ENCODE results near the gene RSPH1.

The RSPH1 gene

GRCh38 chr21:42499444-42500112 is 3.6 kb upstream of the RSPH1 start:
- Mint-ChIP-seq H3K9me3 (no peaks in the 10 kb centered on the region), H3K4me1 (ENCODE audit: low read depth in 2 of 2) (peaks cover 18 to 21% of the 10 kb centered on the region in 2 donors), H3K27ac (no peak overlapping the region), H3K27me3 (peaks cover 0 to 7% of the 10 kb centered on the region in 2 donors), H3K4me3 (no peak overlapping the region), H3K36me3 (ENCODE audit: insufficient read depth) (peaks cover 9% of the 10 kb centered on the region)
- no peak for ATAC-seq (replicated peaks)
- DNase-seq = no peak

- no peak for DNase-seq
- ATAC-seq (replicated peaks) = no peak
- Mint-ChIP-seq H3K4me3 (no peak overlapping the region), H3K27me3 (peaks cover 0 to 7% of the 10 kb centered on the region in 2 donors), H3K9me3 (no peaks in the 10 kb centered on the region), H3K4me1 (ENCODE audit: low read depth in 2 of 2) (peaks cover 11 to 13% of the 10 kb centered on the region in 2 donors), H3K27ac (no peak overlapping the region), H3K36me3 (ENCODE audit: insufficient read depth) (peaks cover 9% of the 10 kb centered on the region)
Measured at GRCh38 chr21:42498012-42498411, 2.0 kb upstream of the RSPH1 start.

GRCh38 chr21:42496839-42497202 is 797 bp upstream of the RSPH1 start:
- ATAC-seq (replicated peaks) (no peak), DNase-seq (no peak)
- Mint-ChIP-seq H3K4me3 (peak overlapping the region; percentile 81 to 83), H3K27me3 (peaks cover 0 to 16% of the 10 kb centered on the region in 2 donors), H3K9me3 (no peaks in the 10 kb centered on the region), H3K36me3 (ENCODE audit: insufficient read depth) (peaks cover 9% of the 10 kb centered on the region), H3K27ac (peak overlapping the region; percentile 84 to 90), H3K4me1 (ENCODE audit: low read depth in 2 of 2) (peaks cover 11 to 13% of the 10 kb centered on the region in 2 donors)

- no peak for DNase-seq
- Mint-ChIP-seq H3K4me1 (ENCODE audit: low read depth in 2 of 2) (peaks cover 11 to 13% of the 10 kb centered on the region in 2 donors), H3K9me3 (no peaks in the 10 kb centered on the region), H3K27ac (peak overlapping the region; percentile 84 to 90), H3K4me3 (peak overlapping the region; percentile 81 to 83), H3K27me3 (peaks cover 0 to 18% of the 10 kb centered on the region in 2 donors), H3K36me3 (ENCODE audit: insufficient read depth) (peaks cover 9% of the 10 kb centered on the region)
- ATAC-seq (replicated peaks) = no peak
Measured at GRCh38 chr21:42495765-42496119, 282 bp downstream of the RSPH1 start.

GRCh38 chr21:42495027-42495426 is 997 bp downstream of the RSPH1 start:
- H3K36me3 Mint-ChIP-seq (ENCODE audit: insufficient read depth) = peaks cover 9% of the 10 kb centered on the region
- H3K4me3 Mint-ChIP-seq = peak overlapping the region; percentile 81 to 83
- H3K27me3 Mint-ChIP-seq = peaks cover 2 to 14% of the 10 kb centered on the region in 2 donors
- H3K4me1 Mint-ChIP-seq (ENCODE audit: low read depth in 2 of 2) = peaks cover 11 to 13% of the 10 kb centered on the region in 2 donors
- DNase-seq (no peak), ATAC-seq (replicated peaks) (no peak)
- H3K9me3 Mint-ChIP-seq = no peaks in the 10 kb centered on the region
- no peak overlapping the region for H3K27ac Mint-ChIP-seq

GRCh38 chr21:42493109-42494060 is 2.6 kb downstream of the RSPH1 start:
- DNase-seq (no peak), ATAC-seq (replicated peaks) (no peak)
- H3K9me3 Mint-ChIP-seq = peaks cover 0 to 2% of the 10 kb centered on the region in 2 donors
- H3K36me3 Mint-ChIP-seq (ENCODE audit: insufficient read depth) = peaks cover 9% of the 10 kb centered on the region
- no peak overlapping the region for H3K27ac Mint-ChIP-seq
- no peak overlapping the region for H3K4me3 Mint-ChIP-seq
- peaks cover 11 to 13% of the 10 kb centered on the region in 2 donors for H3K4me1 Mint-ChIP-seq (ENCODE audit: low read depth in 2 of 2)
- H3K27me3 Mint-ChIP-seq = peaks cover 16 to 27% of the 10 kb centered on the region in 2 donors

GRCh38 chr21:42492201-42492600 is 3.8 kb downstream of the RSPH1 start:
- peaks cover 0 to 2% of the 10 kb centered on the region in 2 donors for H3K9me3 Mint-ChIP-seq
- H3K27ac Mint-ChIP-seq = no peak overlapping the region
- H3K36me3 Mint-ChIP-seq (ENCODE audit: insufficient read depth) = peaks cover 9% of the 10 kb centered on the region

GRCh38 chr21:42491328-42491727 is 4.7 kb downstream of the RSPH1 start:
- Mint-ChIP-seq H3K9me3 (peaks cover 0 to 2% of the 10 kb centered on the region in 2 donors), H3K27me3 (peaks cover 32 to 46% of the 10 kb centered on the region in 2 donors), H3K4me3 (no peak overlapping the region), H3K27ac (no peak overlapping the region), H3K36me3 (ENCODE audit: insufficient read depth) (peaks cover 9% of the 10 kb centered on the region), H3K4me1 (ENCODE audit: low read depth in 2 of 2) (peaks cover 5 to 6% of the 10 kb centered on the region in 2 donors)
- no peak for DNase-seq
- ATAC-seq (replicated peaks) = no peak

More at GRCh38 chr21:42492201-42492600, 3.8 kb downstream of the RSPH1 start:
- ATAC-seq (replicated peaks) (no peak), DNase-seq (no peak)
- peaks cover 25 to 37% of the 10 kb centered on the region in 2 donors for H3K27me3 Mint-ChIP-seq
- H3K4me1 Mint-ChIP-seq (ENCODE audit: low read depth in 2 of 2) = peaks cover 11 to 13% of the 10 kb centered on the region in 2 donors
- H3K4me3 Mint-ChIP-seq = no peak overlapping the region

- peak overlapping the region in 1 of 2 donors; percentile 6 for H3K27ac Mint-ChIP-seq
- ATAC-seq (replicated peaks) (no peak), DNase-seq (no peak)
- peaks cover under 1 to 2% of the 10 kb centered on the region in 2 donors for H3K4me1 Mint-ChIP-seq (ENCODE audit: low read depth in 2 of 2)
- H3K4me3 Mint-ChIP-seq = no peak overlapping the region
- H3K36me3 Mint-ChIP-seq (ENCODE audit: insufficient read depth) = peaks cover 4% of the 10 kb centered on the region
- peaks cover 38 to 52% of the 10 kb centered on the region in 2 donors for H3K27me3 Mint-ChIP-seq
- peaks cover 0 to 2% of the 10 kb centered on the region in 2 donors for H3K9me3 Mint-ChIP-seq
Measured at GRCh38 chr21:42490720-42491119, 5.3 kb downstream of the RSPH1 start.

- Mint-ChIP-seq H3K36me3 (ENCODE audit: insufficient read depth) (peaks cover 4% of the 10 kb centered on the region), H3K27me3 (peaks cover 41 to 59% of the 10 kb centered on the region in 2 donors), H3K4me3 (no peak overlapping the region), H3K9me3 (peaks cover 0 to 2% of the 10 kb centered on the region in 2 donors), H3K27ac (no peak overlapping the region), H3K4me1 (ENCODE audit: low read depth in 2 of 2) (no peaks in the 10 kb centered on the region)
- DNase-seq (no peak), ATAC-seq (replicated peaks) (no peak)
Measured at GRCh38 chr21:42489991-42490390, 6.0 kb downstream of the RSPH1 start.

- DNase-seq (no peak), ATAC-seq (replicated peaks) (no peak)
- no peaks in the 10 kb centered on the region for H3K4me1 Mint-ChIP-seq (ENCODE audit: low read depth in 2 of 2)
- H3K9me3 Mint-ChIP-seq = peaks cover 0 to 2% of the 10 kb centered on the region in 2 donors
- H3K36me3 Mint-ChIP-seq (ENCODE audit: insufficient read depth) = peaks cover 4% of the 10 kb centered on the region
- peaks cover 41 to 68% of the 10 kb centered on the region in 2 donors for H3K27me3 Mint-ChIP-seq
- no peak overlapping the region for H3K4me3 Mint-ChIP-seq
- H3K27ac Mint-ChIP-seq = no peak overlapping the region
Measured at GRCh38 chr21:42489006-42489563, 6.9 kb downstream of the RSPH1 start.

GRCh38 chr21:42486531-42486930 is 9.5 kb downstream of the RSPH1 start:
- H3K4me1 Mint-ChIP-seq (ENCODE audit: low read depth in 2 of 2) = no peaks in the 10 kb centered on the region
- H3K27me3 Mint-ChIP-seq = peaks cover 46 to 61% of the 10 kb centered on the region in 2 donors
- no peak overlapping the region for H3K27ac Mint-ChIP-seq
- H3K9me3 Mint-ChIP-seq = peaks cover 0 to 2% of the 10 kb centered on the region in 2 donors
- no peak overlapping the region for H3K4me3 Mint-ChIP-seq
- DNase-seq (no peak), ATAC-seq (replicated peaks) (no peak)
- H3K36me3 Mint-ChIP-seq (ENCODE audit: insufficient read depth) = peaks cover 4% of the 10 kb centered on the region

GRCh38 chr21:42486072-42486471 is 10.0 kb downstream of the RSPH1 start:
- H3K36me3 Mint-ChIP-seq (ENCODE audit: insufficient read depth) = peaks cover 4% of the 10 kb centered on the region
- no peak overlapping the region for H3K27ac Mint-ChIP-seq
- no peak overlapping the region for H3K4me3 Mint-ChIP-seq
- peaks cover 0 to 2% of the 10 kb centered on the region in 2 donors for H3K9me3 Mint-ChIP-seq
- H3K27me3 Mint-ChIP-seq = peaks cover 46 to 61% of the 10 kb centered on the region in 2 donors
- no peak for ATAC-seq (replicated peaks)
- no peak for DNase-seq
- H3K4me1 Mint-ChIP-seq (ENCODE audit: low read depth in 2 of 2) = no peaks in the 10 kb centered on the region
